Activated CD8-positive, alpha-beta memory T cell treated with anti-CD3 and anti-CD28 coated beads, Interleukin-2, amount 50 U/mL, for 1 hour (primary cell): Measurements from ENCODE around the gene CDHR4.
"Not testable (repeated sequence)": the region's sequence is repeated elsewhere in the genome, so short reads cannot be mapped to it uniquely, and the experiment has no call there.

ENCODE experiments used
- DNase-seq: peaks from one replicate; pipeline ENCODE4 v3.0.0-alpha.2; 2020; ENCODE audit errors: extremely low read depth

The CDHR4 gene

GRCh38 chr3:49781415-49782199 lies 18.1 kb downstream of the CDHR4 start:
- DNase-seq, result no peak

- DNase-seq, result not testable (repeated sequence)
These were observed 18.7 kb downstream of the CDHR4 start for GRCh38 chr3:49780975-49781365.

GRCh38 chr3:49780080-49780974 lies 19.3 kb downstream of the CDHR4 start:
- no peak for DNase-seq

- no peak for DNase-seq
These were observed 20.2 kb downstream of the CDHR4 start for GRCh38 chr3:49779358-49780079.

GRCh38 chr3:49776101-49776500 lies 23.6 kb downstream of the CDHR4 start:
- DNase-seq, result not testable (repeated sequence)

GRCh38 chr3:49775538-49775937 lies 24.1 kb downstream of the CDHR4 start:
- no peak for DNase-seq

- DNase-seq, result no peak
These were observed 27.0 kb downstream of the CDHR4 start for GRCh38 chr3:49772703-49773102.

GRCh38 chr3:49771340-49771938 lies 28.2 kb downstream of the CDHR4 start:
- no peak for DNase-seq

- no peak for DNase-seq
These were observed 29.7 kb downstream of the CDHR4 start for GRCh38 chr3:49769926-49770325.

GRCh38 chr3:49769286-49769915 lies 30.3 kb downstream of the CDHR4 start:
- no peak for DNase-seq

GRCh38 chr3:49763981-49764380 lies 35.7 kb downstream of the CDHR4 start:
- DNase-seq, result no peak

- DNase-seq, result no peak
These were observed 38.0 kb downstream of the CDHR4 start for GRCh38 chr3:49761661-49762060.

GRCh38 chr3:49759226-49759625 lies 40.4 kb downstream of the CDHR4 start:
- no peak for DNase-seq

- DNase-seq, result no peak
These were observed 42.5 kb downstream of the CDHR4 start for GRCh38 chr3:49757197-49757596.

- DNase-seq, result no peak
These were observed 43.6 kb downstream of the CDHR4 start for GRCh38 chr3:49756036-49756435.

- DNase-seq, result no peak
These were observed 45.1 kb downstream of the CDHR4 start for GRCh38 chr3:49754536-49754935.

GRCh38 chr3:49751501-49751900 lies 48.2 kb downstream of the CDHR4 start:
- no peak for DNase-seq

- DNase-seq, result no peak
These were observed 49.6 kb downstream of the CDHR4 start for GRCh38 chr3:49750056-49750455.

GRCh38 chr3:49748874-49749273 lies 50.8 kb downstream of the CDHR4 start:
- DNase-seq, result not testable (repeated sequence)

- no peak for DNase-seq
These were observed 51.7 kb downstream of the CDHR4 start for GRCh38 chr3:49747792-49748480.

GRCh38 chr3:49745986-49746385 lies 53.7 kb downstream of the CDHR4 start:
- DNase-seq, result no peak
